ENCODE measurements around the gene MYL1. TPM values are rescaled to one million over a fixed set of nuclear protein-coding genes. Genes with fewer than 3 reads are reported as not detected.
A peak's percentile ranks its signal among the peaks of the same experiment; 100 is the strongest.

MYL1 gene
- total RNA-seq, result 0.36 to 0.69 TPM (median 0.36 TPM) in 3 replicates

GRCh38 chr2:210315015-210315788, at the start of gene MYL1:
Gene MYL1 (minus strand): TSS chr2:210315174. CDS start chr2:210315042, 132 bp downstream.
- Mint-ChIP-seq H3K4me1 (peaks cover 31% of the 10 kb centered on the region), H3K27me3 (ENCODE audit: low read depth) (no peaks in the 10 kb centered on the region), H3K4me3 (no peak within 1 kb of the TSS), H3K27ac (peak within 1 kb of the TSS; percentile 64), H3K36me3 (no peaks in the 10 kb centered on the region), H3K9me3 (no peaks in the 10 kb centered on the region)
- no peak for TF ChIP-seq CTCF (IDR thresholded peaks at IDR 0.05; ENCODE audit: unreplicated experiment)
- no peak for DNase-seq (ENCODE audit: low spot score in 2 of 2, unreplicated experiment in 2 of 2)

DNA sequence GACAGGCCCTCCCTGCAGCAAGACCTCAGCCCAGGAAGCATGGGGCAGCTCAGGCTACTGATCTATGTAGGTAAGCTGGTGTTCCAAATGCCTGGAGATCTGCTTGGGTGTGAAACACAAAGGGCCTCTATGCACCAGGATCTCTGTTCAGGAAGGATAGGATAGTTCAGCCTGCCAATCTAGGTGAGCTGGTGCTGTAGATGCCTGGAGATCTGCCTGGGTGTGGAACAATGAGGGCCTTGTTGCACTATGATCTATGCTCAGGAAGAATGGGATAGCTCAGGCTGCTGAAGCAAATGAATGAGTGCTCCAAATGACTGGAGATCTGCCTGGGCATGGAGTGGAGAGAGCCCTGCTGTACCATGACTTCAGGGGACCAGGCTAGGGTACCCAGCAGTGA, 48.9 kb upstream of the MYL1 start:
- H3K27ac Mint-ChIP-seq, result no peak overlapping the region
- H3K4me1 Mint-ChIP-seq, result no peaks in the 10 kb centered on the region
- H3K36me3 Mint-ChIP-seq, result no peaks in the 10 kb centered on the region
- H3K4me3 Mint-ChIP-seq, result no peak overlapping the region
- no peak for DNase-seq (ENCODE audit: low spot score in 2 of 2, unreplicated experiment in 2 of 2)
- TF ChIP-seq CTCF (IDR thresholded peaks at IDR 0.05; ENCODE audit: unreplicated experiment), result no peak
- H3K27me3 Mint-ChIP-seq (ENCODE audit: low read depth), result no peaks in the 10 kb centered on the region
- peaks cover 12% of the 10 kb centered on the region for H3K9me3 Mint-ChIP-seq

DNA sequence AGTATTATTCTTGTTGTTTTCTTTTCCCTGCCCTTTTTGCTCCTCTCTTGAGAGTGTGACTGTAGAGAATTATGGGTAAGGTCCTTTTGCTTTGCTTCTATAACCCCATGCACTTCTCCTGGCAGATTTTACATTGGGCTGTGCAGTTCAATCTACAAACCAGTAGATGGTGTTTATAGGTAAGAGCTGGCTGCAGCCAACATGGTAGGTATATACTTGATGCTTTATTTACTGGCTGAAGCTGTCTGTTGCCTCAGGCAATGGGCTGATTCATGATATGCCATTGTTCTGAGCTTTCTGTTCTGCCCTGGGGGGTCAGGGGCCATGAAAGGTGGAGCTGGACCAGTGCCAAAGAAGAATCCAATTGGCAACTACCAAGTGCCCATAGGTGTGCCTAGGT, 48.3 kb upstream of the MYL1 start:
- Mint-ChIP-seq H3K4me1 (no peaks in the 10 kb centered on the region), H3K36me3 (no peaks in the 10 kb centered on the region), H3K4me3 (no peak overlapping the region), H3K27me3 (ENCODE audit: low read depth) (no peaks in the 10 kb centered on the region), H3K27ac (no peak overlapping the region), H3K9me3 (peaks cover 12% of the 10 kb centered on the region)
- no peak for DNase-seq (ENCODE audit: low spot score in 2 of 2, unreplicated experiment in 2 of 2)
- TF ChIP-seq CTCF (IDR thresholded peaks at IDR 0.05; ENCODE audit: unreplicated experiment), result no peak

DNA sequence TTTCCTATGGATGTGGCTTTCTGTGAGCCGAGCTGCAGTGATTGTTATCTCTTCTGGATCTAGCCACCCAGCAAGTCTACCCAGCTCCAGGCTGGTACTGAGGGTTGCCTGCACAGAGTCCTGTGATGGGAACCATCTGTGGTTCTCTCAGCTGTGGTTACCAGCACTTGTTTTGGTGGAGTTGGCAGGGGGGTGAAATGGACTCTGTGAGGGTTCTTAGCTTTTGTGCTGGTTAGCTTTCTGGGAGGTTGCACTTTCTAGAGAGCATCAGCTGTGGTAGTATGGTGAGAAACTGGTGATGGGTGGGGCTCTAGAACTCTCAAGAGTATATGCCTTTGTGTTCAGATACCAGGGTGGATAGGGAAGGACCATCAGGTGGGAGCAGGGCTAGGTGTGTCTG, 45.4 kb upstream of the MYL1 start:
- Mint-ChIP-seq H3K27me3 (ENCODE audit: low read depth) (no peaks in the 10 kb centered on the region), H3K4me3 (no peak overlapping the region), H3K9me3 (peaks cover 12% of the 10 kb centered on the region), H3K27ac (no peak overlapping the region), H3K36me3 (no peaks in the 10 kb centered on the region), H3K4me1 (no peaks in the 10 kb centered on the region)
- TF ChIP-seq CTCF (IDR thresholded peaks at IDR 0.05; ENCODE audit: unreplicated experiment), result no peak
- DNase-seq (ENCODE audit: low spot score in 2 of 2, unreplicated experiment in 2 of 2), result no peak

- no peak overlapping the region for H3K27ac Mint-ChIP-seq
- TF ChIP-seq CTCF (IDR thresholded peaks at IDR 0.05; ENCODE audit: unreplicated experiment), result no peak
- H3K9me3 Mint-ChIP-seq, result peaks cover 19% of the 10 kb centered on the region
- no peak for DNase-seq (ENCODE audit: low spot score in 2 of 2, unreplicated experiment in 2 of 2)
- no peaks in the 10 kb centered on the region for H3K27me3 Mint-ChIP-seq (ENCODE audit: low read depth)
- no peaks in the 10 kb centered on the region for H3K4me1 Mint-ChIP-seq
- H3K36me3 Mint-ChIP-seq, result no peaks in the 10 kb centered on the region
- H3K4me3 Mint-ChIP-seq, result no peak overlapping the region
These were observed 42.0 kb upstream of the MYL1 start for GRCh38 chr2:210356944-210357343.
